ENCODE results near the gene C3orf49.

- TF ChIP-seq NR1H2 (CRISPR knock-in tag; IDR thresholded peaks at IDR 0.05) (no peak), ZBTB40 (IDR thresholded peaks at IDR 0.05) (no peak), ZBTB40 (CRISPR knock-in tag; IDR thresholded peaks at IDR 0.05) (no peak), KDM5B (IDR thresholded peaks at IDR 0.05; ENCODE audit: insufficient replicate concordance, low read depth, low read length) (no peak), EZH2 (IDR thresholded peaks at IDR 0.05; ENCODE audit: borderline replicate concordance, low read depth, low read length) (no peak), CTCF (IDR thresholded peaks at IDR 0.05 in 2 of 3, conservative IDR thresholded peaks at IDR 0.05 in 1 of 3; ENCODE audit: insufficient read depth in 2 of 3, low read depth in 1 of 3, low read length in 3 of 3) (no peak), NR2C2 (CRISPR knock-in tag; IDR thresholded peaks at IDR 0.05) (no peak), NR2C2 (tag; IDR thresholded peaks at IDR 0.05) (no peak), ZNF431 (CRISPR knock-in tag; IDR thresholded peaks at IDR 0.05) (no peak), SMAD2 (IDR thresholded peaks at IDR 0.05; ENCODE audit: low read depth, low read length) (no peak), CREB1 (IDR thresholded peaks at IDR 0.05) (no peak), CREB1 (CRISPR knock-in tag; IDR thresholded peaks at IDR 0.05) (no peak), CEBPB (tag; IDR thresholded peaks at IDR 0.05) (no peak), TEAD1 (CRISPR knock-in tag; IDR thresholded peaks at IDR 0.05) (no peak), E2F5 (CRISPR knock-in tag; IDR thresholded peaks at IDR 0.05) (no peak)
Measured at GRCh38 chr3:63886858-63887257, 67.8 kb downstream of the C3orf49 start.

Measured in K562 (cell line).